Measurements from ENCODE around the gene PSMB8. TPM values are rescaled to one million over a fixed set of nuclear protein-coding genes. Genes with fewer than 3 reads are reported as not detected.

PSMB8 gene
- total RNA-seq, 1 experiment from 2014 or later = 13.8 TPM

GRCh38 chr6:32853541-32854375, 9.9 kb upstream of the PSMB8 start, which contains the start of the genes PSMB9 and TAP1 (continued):
- TF ChIP-seq HMGXB4 (CRISPR knock-in tag; IDR thresholded peaks at IDR 0.05) (peak; percentile 92), RELA (CRISPR knock-in tag; IDR thresholded peaks at IDR 0.05; ENCODE audit: borderline replicate concordance) (no peak), GABPB1 (CRISPR knock-in tag; IDR thresholded peaks at IDR 0.05) (no peak), ZNF263 (CRISPR knock-in tag; IDR thresholded peaks at IDR 0.05; ENCODE audit: low read depth) (peak; percentile 27; the same call in 1 of the 2 replicates), ELF4 (CRISPR knock-in tag; IDR thresholded peaks at IDR 0.05; ENCODE audit: low read depth) (no peak), ZMAT4 (CRISPR knock-in tag; IDR thresholded peaks at IDR 0.05) (no peak), GRHL2 (CRISPR knock-in tag; IDR thresholded peaks at IDR 0.05; ENCODE audit: insufficient replicate concordance, severe bottlenecking) (no peak), ZNF281 (CRISPR knock-in tag; IDR thresholded peaks at IDR 0.05) (no peak), FOXJ3 (CRISPR knock-in tag; IDR thresholded peaks at IDR 0.05; ENCODE audit: borderline replicate concordance) (no peak), MXD4 (CRISPR knock-in tag; IDR thresholded peaks at IDR 0.05; ENCODE audit: borderline replicate concordance) (no peak), NR2C2 (CRISPR knock-in tag; IDR thresholded peaks at IDR 0.05) (no peak), FOXK1 (CRISPR knock-in tag; IDR thresholded peaks at IDR 0.05) (no peak), ESRRA (CRISPR knock-in tag; IDR thresholded peaks at IDR 0.05; ENCODE audit: borderline replicate concordance) (no peak), PRDM15 (CRISPR knock-in tag; IDR thresholded peaks at IDR 0.05) (no peak), SMAD4 (CRISPR knock-in tag; IDR thresholded peaks at IDR 0.05) (no peak), TEAD1 (CRISPR knock-in tag; IDR thresholded peaks at IDR 0.05) (no peak)
- TF ChIP-seq, protein P1, sequence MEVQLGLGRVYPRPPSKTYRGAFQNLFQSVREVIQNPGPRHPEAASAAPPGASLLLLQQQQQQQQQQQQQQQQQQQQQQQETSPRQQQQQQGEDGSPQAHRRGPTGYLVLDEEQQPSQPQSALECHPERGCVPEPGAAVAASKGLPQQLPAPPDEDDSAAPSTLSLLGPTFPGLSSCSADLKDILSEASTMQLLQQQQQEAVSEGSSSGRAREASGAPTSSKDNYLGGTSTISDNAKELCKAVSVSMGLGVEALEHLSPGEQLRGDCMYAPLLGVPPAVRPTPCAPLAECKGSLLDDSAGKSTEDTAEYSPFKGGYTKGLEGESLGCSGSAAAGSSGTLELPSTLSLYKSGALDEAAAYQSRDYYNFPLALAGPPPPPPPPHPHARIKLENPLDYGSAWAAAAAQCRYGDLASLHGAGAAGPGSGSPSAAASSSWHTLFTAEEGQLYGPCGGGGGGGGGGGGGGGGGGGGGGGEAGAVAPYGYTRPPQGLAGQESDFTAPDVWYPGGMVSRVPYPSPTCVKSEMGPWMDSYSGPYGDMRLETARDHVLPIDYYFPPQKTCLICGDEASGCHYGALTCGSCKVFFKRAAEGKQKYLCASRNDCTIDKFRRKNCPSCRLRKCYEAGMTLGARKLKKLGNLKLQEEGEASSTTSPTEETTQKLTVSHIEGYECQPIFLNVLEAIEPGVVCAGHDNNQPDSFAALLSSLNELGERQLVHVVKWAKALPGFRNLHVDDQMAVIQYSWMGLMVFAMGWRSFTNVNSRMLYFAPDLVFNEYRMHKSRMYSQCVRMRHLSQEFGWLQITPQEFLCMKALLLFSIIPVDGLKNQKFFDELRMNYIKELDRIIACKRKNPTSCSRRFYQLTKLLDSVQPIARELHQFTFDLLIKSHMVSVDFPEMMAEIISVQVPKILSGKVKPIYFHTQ (CRISPR knock-in tag; IDR thresholded peaks at IDR 0.05) = no peak
- TF ChIP-seq, protein P2, sequence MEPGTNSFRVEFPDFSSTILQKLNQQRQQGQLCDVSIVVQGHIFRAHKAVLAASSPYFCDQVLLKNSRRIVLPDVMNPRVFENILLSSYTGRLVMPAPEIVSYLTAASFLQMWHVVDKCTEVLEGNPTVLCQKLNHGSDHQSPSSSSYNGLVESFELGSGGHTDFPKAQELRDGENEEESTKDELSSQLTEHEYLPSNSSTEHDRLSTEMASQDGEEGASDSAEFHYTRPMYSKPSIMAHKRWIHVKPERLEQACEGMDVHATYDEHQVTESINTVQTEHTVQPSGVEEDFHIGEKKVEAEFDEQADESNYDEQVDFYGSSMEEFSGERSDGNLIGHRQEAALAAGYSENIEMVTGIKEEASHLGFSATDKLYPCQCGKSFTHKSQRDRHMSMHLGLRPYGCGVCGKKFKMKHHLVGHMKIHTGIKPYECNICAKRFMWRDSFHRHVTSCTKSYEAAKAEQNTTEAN (CRISPR knock-in tag; IDR thresholded peaks at IDR 0.05) = 0 out of 2 replicates have a peak, but pooled peaks have one; percentile 35
- TF ChIP-seq, protein P3, sequence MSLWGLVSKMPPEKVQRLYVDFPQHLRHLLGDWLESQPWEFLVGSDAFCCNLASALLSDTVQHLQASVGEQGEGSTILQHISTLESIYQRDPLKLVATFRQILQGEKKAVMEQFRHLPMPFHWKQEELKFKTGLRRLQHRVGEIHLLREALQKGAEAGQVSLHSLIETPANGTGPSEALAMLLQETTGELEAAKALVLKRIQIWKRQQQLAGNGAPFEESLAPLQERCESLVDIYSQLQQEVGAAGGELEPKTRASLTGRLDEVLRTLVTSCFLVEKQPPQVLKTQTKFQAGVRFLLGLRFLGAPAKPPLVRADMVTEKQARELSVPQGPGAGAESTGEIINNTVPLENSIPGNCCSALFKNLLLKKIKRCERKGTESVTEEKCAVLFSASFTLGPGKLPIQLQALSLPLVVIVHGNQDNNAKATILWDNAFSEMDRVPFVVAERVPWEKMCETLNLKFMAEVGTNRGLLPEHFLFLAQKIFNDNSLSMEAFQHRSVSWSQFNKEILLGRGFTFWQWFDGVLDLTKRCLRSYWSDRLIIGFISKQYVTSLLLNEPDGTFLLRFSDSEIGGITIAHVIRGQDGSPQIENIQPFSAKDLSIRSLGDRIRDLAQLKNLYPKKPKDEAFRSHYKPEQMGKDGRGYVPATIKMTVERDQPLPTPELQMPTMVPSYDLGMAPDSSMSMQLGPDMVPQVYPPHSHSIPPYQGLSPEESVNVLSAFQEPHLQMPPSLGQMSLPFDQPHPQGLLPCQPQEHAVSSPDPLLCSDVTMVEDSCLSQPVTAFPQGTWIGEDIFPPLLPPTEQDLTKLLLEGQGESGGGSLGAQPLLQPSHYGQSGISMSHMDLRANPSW (CRISPR knock-in tag; conservative IDR thresholded peaks at IDR 0.05; ENCODE audit: low read depth) = no peak
- TF ChIP-seq, protein P4, sequence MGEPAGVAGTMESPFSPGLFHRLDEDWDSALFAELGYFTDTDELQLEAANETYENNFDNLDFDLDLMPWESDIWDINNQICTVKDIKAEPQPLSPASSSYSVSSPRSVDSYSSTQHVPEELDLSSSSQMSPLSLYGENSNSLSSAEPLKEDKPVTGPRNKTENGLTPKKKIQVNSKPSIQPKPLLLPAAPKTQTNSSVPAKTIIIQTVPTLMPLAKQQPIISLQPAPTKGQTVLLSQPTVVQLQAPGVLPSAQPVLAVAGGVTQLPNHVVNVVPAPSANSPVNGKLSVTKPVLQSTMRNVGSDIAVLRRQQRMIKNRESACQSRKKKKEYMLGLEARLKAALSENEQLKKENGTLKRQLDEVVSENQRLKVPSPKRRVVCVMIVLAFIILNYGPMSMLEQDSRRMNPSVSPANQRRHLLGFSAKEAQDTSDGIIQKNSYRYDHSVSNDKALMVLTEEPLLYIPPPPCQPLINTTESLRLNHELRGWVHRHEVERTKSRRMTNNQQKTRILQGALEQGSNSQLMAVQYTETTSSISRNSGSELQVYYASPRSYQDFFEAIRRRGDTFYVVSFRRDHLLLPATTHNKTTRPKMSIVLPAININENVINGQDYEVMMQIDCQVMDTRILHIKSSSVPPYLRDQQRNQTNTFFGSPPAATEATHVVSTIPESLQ (CRISPR knock-in tag; IDR thresholded peaks at IDR 0.05) = no peak
